GF-D8 (cell line): ENCODE measurements around the gene CRIM1.
A peak's percentile ranks its signal among the peaks of the same experiment; 100 is the strongest.

Source experiments
- DNase-seq: peaks from one replicate; lab custom pipeline; 2025; lab: John Stamatoyannopoulos, UW

Gene CRIM1

GRCh38 chr2:36582951-36583350, 227.4 kb downstream of the CRIM1 start:
- no peak for DNase-seq

- no peak for DNase-seq
These were observed 228.7 kb downstream of the CRIM1 start for GRCh38 chr2:36584148-36584794.

DNA sequence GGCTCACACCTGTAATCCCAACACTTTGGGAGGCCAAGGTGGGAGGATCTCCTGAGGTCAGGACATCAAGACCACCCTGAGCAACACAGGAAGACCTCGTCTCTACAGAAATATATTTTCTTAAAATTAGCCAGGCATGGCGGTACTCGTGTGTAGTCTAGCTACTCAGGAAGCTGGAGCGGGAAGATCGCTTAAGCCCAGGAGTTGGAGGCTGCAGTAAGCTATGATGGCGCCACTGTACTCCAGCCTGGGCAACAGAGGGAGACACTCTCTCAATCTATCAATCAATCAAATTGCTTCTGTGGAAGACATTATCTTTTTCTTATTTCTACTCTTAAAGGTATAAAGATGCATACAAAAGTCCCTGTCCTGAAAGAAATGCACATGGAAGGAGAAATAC, 231.1 kb downstream of the CRIM1 start:
- DNase-seq, result no peak

GRCh38 chr2:36587101-36587500, 231.5 kb downstream of the CRIM1 start:
- no peak for DNase-seq

DNA sequence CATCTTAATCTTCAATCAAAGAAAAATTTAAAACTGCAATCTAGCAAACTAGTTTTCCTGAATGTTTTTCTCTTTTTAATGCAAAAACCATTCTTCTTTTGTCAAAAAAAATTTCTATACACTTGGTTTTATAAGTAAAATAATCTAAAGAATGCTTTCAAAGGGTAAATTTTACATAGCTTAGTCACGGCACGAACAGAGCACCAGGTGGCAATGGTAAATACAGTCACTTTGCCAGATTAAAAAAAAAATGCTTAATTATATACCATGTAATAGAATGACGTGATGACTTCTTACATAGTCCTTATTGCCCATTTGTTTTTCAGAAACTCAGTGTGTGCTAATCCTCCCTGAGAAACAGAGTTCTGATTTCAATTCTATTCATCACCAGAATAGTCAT, 232.0 kb downstream of the CRIM1 start:
- DNase-seq, result no peak

DNA sequence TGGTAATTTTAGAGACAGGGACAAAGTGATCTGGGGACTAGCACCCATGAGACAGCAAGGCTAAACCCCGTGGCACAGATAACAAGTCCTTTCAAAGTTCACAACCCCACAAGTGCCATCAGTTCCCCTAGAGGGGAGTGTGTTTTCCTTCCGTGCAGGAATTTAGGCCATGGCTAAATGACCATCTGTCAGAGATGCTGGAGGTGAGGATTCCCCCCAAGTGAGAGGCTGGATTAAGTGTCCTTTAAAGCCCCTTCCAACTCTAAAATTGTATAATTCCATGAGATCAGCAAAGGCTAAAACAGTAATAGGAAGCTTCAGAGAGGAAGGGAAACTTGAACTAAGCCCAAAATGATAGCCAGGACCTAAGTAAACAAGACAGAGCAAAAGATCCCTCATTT, 233.7 kb downstream of the CRIM1 start:
- no peak for DNase-seq

DNA sequence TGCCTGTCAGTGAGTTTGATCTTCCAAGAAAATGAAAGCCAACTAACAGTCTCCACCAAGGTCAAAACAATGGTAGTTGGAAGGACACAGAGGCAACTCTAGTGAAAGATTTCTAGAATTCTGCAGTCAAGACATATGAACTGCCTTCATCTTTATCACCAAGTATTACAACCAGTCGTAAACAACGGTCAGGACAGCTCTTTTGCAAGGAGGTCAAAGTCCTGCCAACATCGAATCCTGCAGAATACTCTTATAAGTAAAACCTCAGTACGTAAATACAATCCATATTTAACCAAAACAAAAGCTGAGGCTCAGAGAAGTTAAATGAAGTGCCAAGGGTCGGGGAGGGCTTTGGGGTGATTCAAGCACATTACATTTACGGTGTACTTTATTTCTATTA, 239.3 kb downstream of the CRIM1 start:
- DNase-seq, result no peak

- DNase-seq, result no peak
These were observed 240.8 kb downstream of the CRIM1 start for GRCh38 chr2:36596397-36596796.

DNA sequence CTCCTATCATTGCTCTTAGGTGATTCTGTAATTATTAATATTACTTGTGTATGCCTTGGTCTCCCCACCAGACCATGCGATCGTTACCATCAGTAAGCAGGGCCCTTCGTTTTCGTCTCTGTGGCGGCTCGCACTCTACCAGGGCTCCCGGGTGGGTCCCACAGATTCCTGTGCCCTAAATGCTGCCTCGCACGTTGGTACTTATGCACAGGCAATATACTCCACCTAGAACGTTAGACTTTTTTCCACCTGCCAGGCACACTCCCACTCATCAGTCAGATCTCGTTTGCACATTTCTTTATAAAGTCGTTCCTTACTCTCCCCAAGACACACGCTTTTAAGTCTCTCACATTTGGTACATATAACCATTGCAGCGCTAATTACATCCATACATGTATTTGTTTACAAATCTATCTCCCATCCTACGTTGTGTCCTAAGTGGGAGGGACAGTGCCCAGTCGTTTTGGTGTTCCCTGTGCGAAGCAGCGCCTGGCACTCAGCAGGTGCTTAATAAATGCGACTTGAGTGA, 241.5 kb downstream of the CRIM1 start:
- no peak for DNase-seq

- peak; percentile 59 for DNase-seq
These were observed 242.2 kb downstream of the CRIM1 start, which contains the start of gene FEZ2 for GRCh38 chr2:36597532-36598377. Gene FEZ2, minus strand, starts transcription at chr2:36598168. Its CDS starts 26 bp downstream, at chr2:36598142.
